HEK293 (cell line): Measurements from ENCODE around the gene SETD2.

Source experiments
- CTCF ChIA-PET: fragments of 350-600 bp; formaldehyde crosslinking; extraction: SDS; loops from one replicate; lab custom pipeline; 2021; ENCODE audit warnings: antibody characterized with exemption; lab: Yijun Ruan, JAX
- POLR2A ChIA-PET: fragments of 300-600 bp; formaldehyde crosslinking; extraction: SDS; loops from one replicate; lab custom pipeline; 2020; ENCODE audit warnings: antibody characterized with exemption, inconsistent platforms; lab: Yijun Ruan, JAX
- H3K27ac ChIP-seq: fragments of 200-500 bp; sonication (Bioruptor generic); 2 replicates; pipeline ENCODE4 v1.5.1; 2014; ENCODE audit warnings: low read depth, low read length, control low read depth, inconsistent platforms; ENCODE audit errors: extremely low read depth
- H3K36me3 ChIP-seq, 2 experiments: fragments of 200-500 bp in 1 of 2; sonication (Bioruptor generic) in 1 of 2; 1 replicate in 1 of 2; 2 replicates in 1 of 2; pipeline ENCODE4 v1.5.1; 2014 to 2017; ENCODE audit warnings: inconsistent platforms in 2 of 2, low read length in 2 of 2; ENCODE audit not compliant: control insufficient read depth in 2 of 2, insufficient read depth in 1 of 2
- H3K4me1 ChIP-seq: fragments of 200-500 bp; sonication (Bioruptor generic); 2 replicates; pipeline ENCODE4 v1.5.1; 2014; ENCODE audit warnings: mild to moderate bottlenecking, low read length, inconsistent platforms; ENCODE audit not compliant: control insufficient read depth, insufficient read depth
- H3K4me3 ChIP-seq: 2 replicates; pipeline ENCODE4 v1.5.1; 2011; ENCODE audit warnings: low read depth, mild to moderate bottlenecking, control low read depth, low read length, moderate library complexity
- H3K9me3 ChIP-seq: fragments of 200-500 bp; sonication (Bioruptor generic); 2 replicates; pipeline ENCODE4 v1.5.1; 2014; ENCODE audit warnings: low read depth, low read length, inconsistent platforms; ENCODE audit not compliant: control insufficient read depth, insufficient read depth
- CTCF ChIP-seq: fragments of 450-650 bp; formaldehyde crosslinking; IDR thresholded peaks from 2 replicates; pipeline ENCODE4 v1.5.1; 2016; ENCODE audit warnings: missing biosample characterization, missing genetic modification characterization
- ELK4 ChIP-seq: IDR thresholded peaks from 2 replicates; pipeline ENCODE4 v1.6.1; 2011; ENCODE audit warnings: mild to moderate bottlenecking, low read depth, low read length, borderline replicate concordance
- FEZF1 ChIP-seq: fragments of 450-650 bp; formaldehyde crosslinking; IDR thresholded peaks from 2 replicates; pipeline ENCODE4 v1.5.1; 2016; ENCODE audit warnings: missing biosample characterization, missing genetic modification characterization
- HOXD13 ChIP-seq: sonication (generic); formaldehyde crosslinking; IDR thresholded peaks from 2 replicates; pipeline ENCODE4 v1.8.0; 2022; ENCODE audit warnings: missing genetic modification reagents, borderline replicate concordance
- KLF16 ChIP-seq: fragments of 450-650 bp; formaldehyde crosslinking; IDR thresholded peaks from 2 replicates; pipeline ENCODE4 v1.5.1; 2017; ENCODE audit warnings: missing biosample characterization, missing genetic modification characterization
- PRDM1 ChIP-seq: fragments of 450-650 bp; formaldehyde crosslinking; IDR thresholded peaks from 2 replicates; pipeline ENCODE4; 2016; ENCODE audit warnings: missing biosample characterization, missing genetic modification characterization
- PRDM6 ChIP-seq: fragments of 450-650 bp; formaldehyde crosslinking; IDR thresholded peaks from 2 replicates; pipeline ENCODE4 v1.5.1; 2017; ENCODE audit warnings: missing biosample characterization, missing genetic modification characterization
- TSHZ1 ChIP-seq: fragments of 450-650 bp; formaldehyde crosslinking; IDR thresholded peaks from 2 replicates; pipeline ENCODE4 v1.5.1; 2016; ENCODE audit warnings: missing biosample characterization, missing genetic modification characterization, borderline replicate concordance
- ZBTB10 ChIP-seq: fragments of 450-650 bp; formaldehyde crosslinking; IDR thresholded peaks from 2 replicates; pipeline ENCODE4 v1.5.1; 2016; ENCODE audit warnings: missing biosample characterization, missing genetic modification characterization
- ZBTB26 ChIP-seq: fragments of 450-650 bp; formaldehyde crosslinking; optimal IDR thresholded peaks from 2 replicates; pipeline ENCODE3; 2016; ENCODE audit warnings: missing biosample characterization, mild to moderate bottlenecking, missing genetic modification characterization
- ZFP69B ChIP-seq: fragments of 450-650 bp; formaldehyde crosslinking; IDR thresholded peaks from 2 replicates; pipeline ENCODE4 v1.5.1; 2016; ENCODE audit warnings: missing biosample characterization, missing genetic modification characterization
- ZNF114 ChIP-seq: fragments of 450-650 bp; formaldehyde crosslinking; IDR thresholded peaks from 2 replicates; pipeline ENCODE4 v1.5.0; 2017; ENCODE audit warnings: missing biosample characterization, missing genetic modification characterization
- ZNF274 ChIP-seq, 2 experiments: fragments of 200-500 bp in 1 of 2; fragments of 450-650 bp in 1 of 2; sonication (Bioruptor generic) in 1 of 2; formaldehyde crosslinking in 1 of 2; IDR thresholded peaks; 2 replicates each; pipeline versions ENCODE4 v1.5.1 to v1.6.1; 2014 to 2016; ENCODE audit warnings: borderline replicate concordance in 1 of 2, inconsistent platforms in 1 of 2, low read length in 1 of 2, missing biosample characterization in 1 of 2, missing genetic modification characterization in 1 of 2
- ZNF354C ChIP-seq: fragments of 450-650 bp; formaldehyde crosslinking; IDR thresholded peaks from 2 replicates; pipeline ENCODE4 v1.5.1; 2016; ENCODE audit warnings: missing biosample characterization, missing genetic modification characterization, low read depth, borderline replicate concordance
- ZNF37A ChIP-seq: fragments of 450-650 bp; IDR thresholded peaks from 2 replicates; pipeline ENCODE4 v1.5.1; 2018; ENCODE audit warnings: missing biosample characterization, missing genetic modification characterization
- ZNF548 ChIP-seq: fragments of 450-650 bp; formaldehyde crosslinking; IDR thresholded peaks from 2 replicates; pipeline ENCODE4 v1.5.1; 2016; ENCODE audit warnings: missing biosample characterization, missing genetic modification characterization
- ZNF555 ChIP-seq: fragments of 450-650 bp; formaldehyde crosslinking; conservative IDR thresholded peaks from 2 replicates; pipeline ENCODE4 v1.5.1; 2017; ENCODE audit warnings: missing biosample characterization, mild to moderate bottlenecking, missing genetic modification characterization, inconsistent platforms
- ZNF600 ChIP-seq: fragments of 450-650 bp; formaldehyde crosslinking; IDR thresholded peaks from 2 replicates; pipeline ENCODE4 v1.5.1; 2016; ENCODE audit warnings: missing biosample characterization, missing genetic modification characterization
- ZNF629 ChIP-seq: fragments of 450-650 bp; formaldehyde crosslinking; IDR thresholded peaks from 2 replicates; pipeline ENCODE4 v1.5.1; 2017; ENCODE audit warnings: missing biosample characterization, missing genetic modification characterization
- ZNF843 ChIP-seq: fragments of 450-650 bp; formaldehyde crosslinking; IDR thresholded peaks from 2 replicates; pipeline ENCODE4 v1.5.1; 2016; ENCODE audit warnings: missing biosample characterization, missing genetic modification characterization
- ZSCAN23 ChIP-seq: fragments of 450-650 bp; formaldehyde crosslinking; IDR thresholded peaks from 2 replicates; pipeline ENCODE4 v1.5.1; 2016; ENCODE audit warnings: missing biosample characterization, missing genetic modification characterization

Gene SETD2

GRCh38 chr3:47003461-47004368, 160.2 kb downstream of the SETD2 start:
- Histone ChIP-seq H3K36me3 (peaks cover 0 to 92% of the 10 kb centered on the region in 2 experiments; a peak in 1 of 3 replicates), H3K27ac (no peak overlapping the region), H3K4me1 (no peaks in the 10 kb centered on the region), H3K4me3 (no peak overlapping the region), H3K9me3 (no peaks in the 10 kb centered on the region)
- no peak for TF ChIP-seq ZNF274 (IDR thresholded peaks at IDR 0.05; ENCODE audit: low read length)
- TF ChIP-seq ZNF274 (tag by site-specific recombination; IDR thresholded peaks at IDR 0.05; ENCODE audit: borderline replicate concordance) = no peak
- no peak for TF ChIP-seq ZNF354C
- no peak for TF ChIP-seq KLF16 (tag by site-specific recombination)
- no peak for TF ChIP-seq PRDM1
- TF ChIP-seq ZBTB26 = no peak
- no peak for TF ChIP-seq ZSCAN23 (tag by site-specific recombination)
- no peak for TF ChIP-seq ZBTB10 (tag by site-specific recombination)
- TF ChIP-seq ZNF548 (tag by site-specific recombination) = no peak
- CTCF ChIA-PET = interaction anchor here (0.6 kb wide), 2 partner anchors 67 to 157 kb away, joined by 4 read pairs; no protein-coding TSS in a partner anchor
- POLR2A ChIA-PET = interaction anchor here (0.5 kb wide), 1 partner anchor 158 kb away, joined by 4 read pairs; no protein-coding TSS in a partner anchor

GRCh38 chr3:47003056-47003410, 160.9 kb downstream of the SETD2 start:
- H3K4me1 ChIP-seq = no peaks in the 10 kb centered on the region
- no peak overlapping the region for H3K4me3 ChIP-seq
- peaks cover 0 to 94% of the 10 kb centered on the region in 2 experiments; a peak in 1 of 3 replicates for H3K36me3 ChIP-seq
- ChIA-PET POLR2A (no interaction called here), CTCF (no interaction called here)
- H3K9me3 ChIP-seq = no peaks in the 10 kb centered on the region
- H3K27ac ChIP-seq = no peak overlapping the region
- TF ChIP-seq TSHZ1 (tag by site-specific recombination) (no peak), ZNF600 (tag by site-specific recombination) (no peak), HOXD13 (no peak), CTCF (tag by site-specific recombination) (no peak), FEZF1 (tag by site-specific recombination) (no peak), ELK4 (no peak), ZNF37A (tag by site-specific recombination) (no peak), PRDM6 (tag by site-specific recombination) (no peak), ZFP69B (tag by site-specific recombination) (no peak), ZNF843 (tag by site-specific recombination) (no peak), ZNF555 (tag by site-specific recombination) (no peak), ZNF629 (tag by site-specific recombination) (no peak), ZNF114 (tag by site-specific recombination) (no peak)
